ENCODE data around the gene TCF4.

TCF4 gene

DNA sequence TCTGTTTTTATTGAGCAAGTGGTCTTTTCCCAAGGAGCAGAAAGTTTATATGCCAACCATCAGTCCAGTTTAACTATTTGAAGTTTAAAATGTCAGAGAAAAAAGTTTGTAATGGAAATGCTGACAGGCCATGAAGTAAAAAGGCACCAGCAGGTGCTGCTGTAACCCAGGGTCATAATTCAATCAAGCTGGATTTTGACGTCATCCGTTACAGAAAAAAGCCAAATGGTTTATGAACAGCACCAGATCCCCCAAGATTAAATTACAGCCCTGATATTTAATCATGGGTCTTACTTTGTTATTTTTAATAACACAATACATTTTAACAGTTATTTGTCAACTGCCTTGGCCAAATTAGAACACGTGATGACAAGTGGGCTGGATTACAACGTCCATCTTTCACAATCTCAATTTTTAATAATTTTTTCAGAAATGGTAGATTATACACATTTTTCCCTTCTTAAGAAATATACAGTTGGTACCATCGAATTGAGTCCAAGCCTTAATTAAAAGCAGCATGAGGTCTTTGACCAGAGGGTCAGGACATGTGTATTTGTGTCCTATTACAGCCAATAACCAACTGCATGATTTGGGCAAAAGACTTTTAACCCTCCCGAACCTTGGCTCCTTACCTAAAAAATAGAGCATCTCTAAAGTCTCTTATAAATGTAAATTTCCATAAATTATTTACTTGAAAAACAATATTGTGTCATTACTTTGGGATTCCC, 10.0 kb downstream of the TCF4 start:
- TF ChIP-seq, protein P1, sequence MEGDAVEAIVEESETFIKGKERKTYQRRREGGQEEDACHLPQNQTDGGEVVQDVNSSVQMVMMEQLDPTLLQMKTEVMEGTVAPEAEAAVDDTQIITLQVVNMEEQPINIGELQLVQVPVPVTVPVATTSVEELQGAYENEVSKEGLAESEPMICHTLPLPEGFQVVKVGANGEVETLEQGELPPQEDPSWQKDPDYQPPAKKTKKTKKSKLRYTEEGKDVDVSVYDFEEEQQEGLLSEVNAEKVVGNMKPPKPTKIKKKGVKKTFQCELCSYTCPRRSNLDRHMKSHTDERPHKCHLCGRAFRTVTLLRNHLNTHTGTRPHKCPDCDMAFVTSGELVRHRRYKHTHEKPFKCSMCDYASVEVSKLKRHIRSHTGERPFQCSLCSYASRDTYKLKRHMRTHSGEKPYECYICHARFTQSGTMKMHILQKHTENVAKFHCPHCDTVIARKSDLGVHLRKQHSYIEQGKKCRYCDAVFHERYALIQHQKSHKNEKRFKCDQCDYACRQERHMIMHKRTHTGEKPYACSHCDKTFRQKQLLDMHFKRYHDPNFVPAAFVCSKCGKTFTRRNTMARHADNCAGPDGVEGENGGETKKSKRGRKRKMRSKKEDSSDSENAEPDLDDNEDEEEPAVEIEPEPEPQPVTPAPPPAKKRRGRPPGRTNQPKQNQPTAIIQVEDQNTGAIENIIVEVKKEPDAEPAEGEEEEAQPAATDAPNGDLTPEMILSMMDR (IDR thresholded peaks at IDR 0.05; ENCODE audit: insufficient read depth, low read depth, low read length, missing control alignments) = peak; percentile 31
- H3K4me3 ChIP-seq (ENCODE audit: low read length) = no peak overlapping the region
- no peak for DNase-seq (ENCODE audit: low read depth)

DNA sequence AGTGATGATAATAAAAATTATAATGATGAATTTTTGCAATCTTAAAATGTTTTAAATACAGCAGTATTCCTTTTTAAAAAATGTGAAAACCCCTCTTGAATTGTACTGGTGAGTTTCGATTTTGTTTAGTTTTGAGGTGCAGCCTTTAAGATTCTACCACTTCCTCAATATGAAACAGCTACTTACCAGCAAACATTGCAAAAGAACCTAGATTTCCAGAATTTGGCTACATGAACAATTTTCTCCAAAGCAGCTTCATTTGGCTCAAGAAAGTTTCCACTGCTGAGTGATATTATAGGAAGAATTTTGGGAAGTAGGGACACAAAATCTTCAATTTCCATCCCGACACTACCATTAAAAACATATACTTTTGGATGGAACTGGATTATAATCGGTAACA, 12.0 kb downstream of the TCF4 start:
- DNase-seq (ENCODE audit: low read depth) = no peak
- no peak overlapping the region for H3K4me3 ChIP-seq (ENCODE audit: low read length)
- TF ChIP-seq, protein P1 (IDR thresholded peaks at IDR 0.05; ENCODE audit: insufficient read depth, low read depth, low read length, missing control alignments) = no peak

DNA sequence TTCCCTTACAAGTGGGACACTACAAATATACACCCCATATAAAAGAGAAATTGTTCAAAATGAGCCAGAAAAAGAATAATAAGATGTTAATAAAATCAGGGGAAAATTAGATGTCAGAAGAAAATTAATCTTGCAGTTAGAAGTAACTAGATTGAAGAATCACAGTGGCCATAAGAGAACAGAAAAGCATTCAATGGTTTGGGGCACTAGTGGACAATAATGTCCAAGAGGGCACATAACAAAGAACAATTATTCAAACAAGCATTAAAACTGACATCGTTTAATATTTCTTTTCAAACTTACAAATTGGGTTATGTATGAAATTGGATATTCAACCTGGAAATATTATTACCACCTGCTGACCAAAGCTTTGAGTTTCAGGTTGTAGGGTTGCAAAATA, 12.9 kb downstream of the TCF4 start:
- TF ChIP-seq, protein P1 (IDR thresholded peaks at IDR 0.05; ENCODE audit: insufficient read depth, low read depth, low read length, missing control alignments) = no peak
- no peak overlapping the region for H3K4me3 ChIP-seq (ENCODE audit: low read length)
- DNase-seq (ENCODE audit: low read depth) = no peak

DNA sequence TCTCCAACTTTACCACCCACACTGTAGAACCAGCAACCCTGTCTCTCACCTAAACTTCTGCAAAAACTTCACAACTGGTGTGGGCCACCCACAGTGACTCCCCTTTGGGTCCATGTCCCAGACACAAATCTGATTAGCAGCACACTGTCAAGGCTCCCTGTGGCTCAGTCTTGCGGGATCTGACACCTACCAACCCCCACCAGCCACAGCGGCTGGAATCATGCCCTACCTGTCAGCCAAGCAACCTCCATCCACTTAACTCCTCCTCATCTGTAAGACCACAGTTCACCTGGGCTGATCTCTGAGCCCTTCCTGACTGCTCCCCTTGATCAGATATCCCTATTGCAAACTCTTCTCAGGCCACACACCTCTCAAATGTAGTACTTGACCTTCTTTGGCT, 14.6 kb downstream of the TCF4 start:
- no peak for DNase-seq (ENCODE audit: low read depth)
- H3K4me3 ChIP-seq (ENCODE audit: low read length) = no peak overlapping the region
- TF ChIP-seq, protein P1 (IDR thresholded peaks at IDR 0.05; ENCODE audit: insufficient read depth, low read depth, low read length, missing control alignments) = no peak

DNA sequence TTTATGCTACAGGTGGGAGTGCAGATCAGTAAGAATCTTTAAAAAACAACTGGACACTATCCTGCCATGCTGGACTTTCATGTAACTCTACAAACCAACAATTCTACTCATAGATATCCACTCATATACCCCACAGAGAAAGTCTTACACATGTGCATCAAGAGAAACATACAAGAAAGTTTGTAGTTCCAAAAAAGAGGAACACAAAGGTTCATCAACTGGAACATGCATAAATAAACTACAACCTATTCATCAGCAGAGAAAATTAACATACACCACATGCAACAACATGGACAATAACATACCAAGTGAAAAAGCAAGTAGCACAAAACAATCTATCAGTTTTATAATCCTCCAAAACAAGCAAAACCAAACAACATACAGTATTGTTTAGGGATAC, 17.0 kb downstream of the TCF4 start:
- no peak for DNase-seq (ENCODE audit: low read depth)
- no peak overlapping the region for H3K4me3 ChIP-seq (ENCODE audit: low read length)
- TF ChIP-seq, protein P1 (IDR thresholded peaks at IDR 0.05; ENCODE audit: insufficient read depth, low read depth, low read length, missing control alignments) = no peak

DNA sequence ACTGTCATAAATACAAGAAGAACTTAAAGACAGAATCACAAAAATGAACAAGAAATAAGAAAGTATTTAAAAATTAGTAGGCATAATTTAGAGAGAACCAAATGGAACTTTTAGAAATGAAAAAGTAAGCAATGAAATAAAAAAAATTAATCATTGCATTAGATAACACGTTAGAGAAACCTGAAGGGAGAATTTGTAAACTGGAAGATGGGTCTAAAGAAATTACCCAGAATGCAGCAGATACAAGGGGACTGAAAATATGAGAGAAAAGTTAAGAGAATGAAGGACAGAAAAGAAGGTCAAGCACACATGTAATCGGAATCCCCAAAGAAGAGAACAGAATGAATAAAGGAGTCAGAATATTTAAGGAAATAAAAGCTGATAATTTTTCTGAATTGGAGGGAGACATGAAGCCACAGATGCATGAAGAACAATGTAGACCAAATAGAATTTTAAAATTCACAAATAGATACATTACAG, 21.5 kb downstream of the TCF4 start:
- DNase-seq (ENCODE audit: low read depth) = no peak
- H3K4me3 ChIP-seq (ENCODE audit: low read length) = no peak overlapping the region
- TF ChIP-seq, protein P1 (IDR thresholded peaks at IDR 0.05; ENCODE audit: insufficient read depth, low read depth, low read length, missing control alignments) = no peak

DNA sequence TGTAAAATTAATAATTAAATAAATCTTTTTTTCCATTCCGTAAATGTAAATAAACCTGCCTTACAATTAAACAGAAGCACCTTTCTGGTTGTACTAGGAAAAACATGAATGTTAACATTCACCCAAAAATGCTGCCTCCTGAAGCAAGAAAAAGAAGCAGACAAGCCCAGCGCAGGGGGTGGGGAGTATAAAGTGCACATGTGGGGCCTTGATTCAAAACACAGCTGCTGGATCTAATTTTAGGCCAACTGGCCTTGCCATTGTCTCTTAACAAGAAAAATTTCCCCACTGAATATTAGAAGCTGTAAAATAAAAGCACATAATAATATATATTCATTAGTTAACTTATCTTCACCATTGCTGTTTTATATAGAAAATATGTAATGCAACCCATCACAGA, 28.3 kb downstream of the TCF4 start:
- no peak for DNase-seq (ENCODE audit: low read depth)
- no peak overlapping the region for H3K4me3 ChIP-seq (ENCODE audit: low read length)
- TF ChIP-seq, protein P1 (IDR thresholded peaks at IDR 0.05; ENCODE audit: insufficient read depth, low read depth, low read length, missing control alignments) = no peak

Data from epithelial cell of esophagus (primary cell).